GM18498 (cell line): ENCODE measurements around the gene NEK6.

ENCODE experiments used
- ATAC-seq: cut with Tn5 transposase; IDR thresholded peaks from one replicate; pipeline ENCODE4 v1.9.1; 2021; ENCODE audit warnings: mild to moderate bottlenecking, moderate library complexity; ENCODE audit not compliant: unreplicated experiment

The NEK6 gene

GRCh38 chr9:124340219-124341069 lies 82.7 kb downstream of the NEK6 start:
- no peak for ATAC-seq

- ATAC-seq, result no peak
These were observed 83.9 kb downstream of the NEK6 start for GRCh38 chr9:124341455-124342170.

- no peak for ATAC-seq
These were observed 84.6 kb downstream of the NEK6 start for GRCh38 chr9:124342402-124342775.

GRCh38 chr9:124342776-124343485 lies 85.2 kb downstream of the NEK6 start:
- ATAC-seq, result no peak

GRCh38 chr9:124343533-124344290 lies 86.0 kb downstream of the NEK6 start:
- no peak for ATAC-seq

GRCh38 chr9:124344291-124345050 lies 86.7 kb downstream of the NEK6 start:
- ATAC-seq, result no peak

- no peak for ATAC-seq
These were observed 87.3 kb downstream of the NEK6 start for GRCh38 chr9:124345063-124345462.

- no peak for ATAC-seq
These were observed 88.1 kb downstream of the NEK6 start for GRCh38 chr9:124345751-124346281.

GRCh38 chr9:124346347-124347163 lies 88.8 kb downstream of the NEK6 start:
- no peak for ATAC-seq

GRCh38 chr9:124347206-124347967 lies 89.6 kb downstream of the NEK6 start:
- no peak for ATAC-seq

- no peak for ATAC-seq
These were observed 90.2 kb downstream of the NEK6 start for GRCh38 chr9:124347968-124348358.

GRCh38 chr9:124348363-124348762 lies 90.6 kb downstream of the NEK6 start:
- no peak for ATAC-seq

GRCh38 chr9:124348831-124349230 lies 91.1 kb downstream of the NEK6 start:
- ATAC-seq, result no peak

- ATAC-seq, result no peak
These were observed 91.5 kb downstream of the NEK6 start for GRCh38 chr9:124349267-124349666.

GRCh38 chr9:124349675-124350493 lies 92.1 kb downstream of the NEK6 start:
- no peak for ATAC-seq

- no peak for ATAC-seq
These were observed 92.9 kb downstream of the NEK6 start for GRCh38 chr9:124350494-124351263.
